ENCODE results near the gene HS6ST2. TPM values are rescaled to one million over a fixed set of nuclear protein-coding genes. Genes with fewer than 3 reads are reported as not detected.

Gene HS6ST2
- total RNA-seq, 1 experiment from 2014 or later: 7.4 TPM

DNA sequence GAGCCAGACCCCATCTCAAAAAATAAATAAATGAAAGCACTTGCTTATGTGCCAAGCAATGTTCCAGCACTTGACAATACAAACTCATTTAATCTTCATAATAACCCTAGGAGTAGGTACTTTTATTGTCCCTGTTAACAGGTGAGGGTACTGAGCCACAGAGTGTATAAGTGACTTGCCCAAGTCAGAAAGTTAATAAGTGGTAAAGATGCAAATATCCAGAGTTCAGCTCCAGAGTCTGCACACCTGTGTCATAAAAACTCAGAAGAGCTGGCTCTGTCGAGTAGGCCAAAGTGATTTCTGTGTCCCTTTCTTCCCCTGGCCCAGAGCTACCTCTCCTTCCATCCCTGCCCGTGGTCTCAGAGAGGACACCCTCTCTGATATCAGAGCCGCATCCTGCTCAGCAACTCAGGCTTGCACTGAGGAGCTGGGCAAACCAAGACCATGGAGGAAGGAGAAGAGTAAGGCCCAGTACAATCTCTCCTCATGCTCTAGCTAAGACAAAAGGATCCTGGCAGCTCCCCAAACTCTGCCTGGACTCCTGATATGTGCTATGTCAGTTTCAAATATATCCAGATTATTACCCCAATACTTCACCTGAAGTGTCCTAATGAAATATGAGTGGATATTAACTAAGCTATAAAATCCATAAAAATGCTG lies 136.3 kb downstream of the HS6ST2 start:
- H3K9ac ChIP-seq (ENCODE audit: low read length): no peak overlapping the region
- H3K27me3 ChIP-seq (ENCODE audit: low read length): no peaks in the 10 kb centered on the region
- H3F3A ChIP-seq (ENCODE audit: low read length, unreplicated experiment): no peaks in the 10 kb centered on the region
- no peak overlapping the region for H3K4me2 ChIP-seq (ENCODE audit: low read length)
- no peaks in the 10 kb centered on the region for H4K20me1 ChIP-seq (ENCODE audit: low read length)
- H3K27ac ChIP-seq (ENCODE audit: low read length): no peak overlapping the region
- intact Hi-C loops (cut with micrococcal nuclease): no loop called here
- H3K4me3 ChIP-seq (ENCODE audit: low read length): no peak overlapping the region
- TF ChIP-seq, protein P1, sequence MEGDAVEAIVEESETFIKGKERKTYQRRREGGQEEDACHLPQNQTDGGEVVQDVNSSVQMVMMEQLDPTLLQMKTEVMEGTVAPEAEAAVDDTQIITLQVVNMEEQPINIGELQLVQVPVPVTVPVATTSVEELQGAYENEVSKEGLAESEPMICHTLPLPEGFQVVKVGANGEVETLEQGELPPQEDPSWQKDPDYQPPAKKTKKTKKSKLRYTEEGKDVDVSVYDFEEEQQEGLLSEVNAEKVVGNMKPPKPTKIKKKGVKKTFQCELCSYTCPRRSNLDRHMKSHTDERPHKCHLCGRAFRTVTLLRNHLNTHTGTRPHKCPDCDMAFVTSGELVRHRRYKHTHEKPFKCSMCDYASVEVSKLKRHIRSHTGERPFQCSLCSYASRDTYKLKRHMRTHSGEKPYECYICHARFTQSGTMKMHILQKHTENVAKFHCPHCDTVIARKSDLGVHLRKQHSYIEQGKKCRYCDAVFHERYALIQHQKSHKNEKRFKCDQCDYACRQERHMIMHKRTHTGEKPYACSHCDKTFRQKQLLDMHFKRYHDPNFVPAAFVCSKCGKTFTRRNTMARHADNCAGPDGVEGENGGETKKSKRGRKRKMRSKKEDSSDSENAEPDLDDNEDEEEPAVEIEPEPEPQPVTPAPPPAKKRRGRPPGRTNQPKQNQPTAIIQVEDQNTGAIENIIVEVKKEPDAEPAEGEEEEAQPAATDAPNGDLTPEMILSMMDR (conservative IDR thresholded peaks at IDR 0.05; ENCODE audit: low read depth, low read length): no peak
- TF ChIP-seq EZH2 (IDR thresholded peaks at IDR 0.05; ENCODE audit: low read length, unreplicated experiment): no peak
- TF ChIP-seq EZH2phosphoT487 (IDR thresholded peaks at IDR 0.05; ENCODE audit: borderline replicate concordance, low read length): no peak
- POLR2A ChIA-PET (ENCODE audit: unreplicated experiment): interaction anchor here (0.6 kb wide), 2 partner anchors 11 to 34 kb away, joined by 3 to 4 read pairs; no protein-coding TSS in a partner anchor
- no peak overlapping the region for H2AFZ ChIP-seq (ENCODE audit: low read length)
- ATAC-seq (no peak), DNase-seq (no peak)
- H3K4me1 ChIP-seq (ENCODE audit: insufficient read depth, low read length): no peaks in the 10 kb centered on the region
- no peaks in the 10 kb centered on the region for H3K36me3 ChIP-seq (ENCODE audit: low read depth, low read length)
- H3K9me2 ChIP-seq (replicated peaks; ENCODE audit: low read length): no peaks in the 10 kb centered on the region
- BruUV-seq (replicated peaks): no TSS peak
- CTCF ChIA-PET: no interaction called here
- no peaks in the 10 kb centered on the region for H3K9me3 ChIP-seq (ENCODE audit: low read length)
- H3K79me2 ChIP-seq (ENCODE audit: low read length): no peaks in the 10 kb centered on the region

DNA sequence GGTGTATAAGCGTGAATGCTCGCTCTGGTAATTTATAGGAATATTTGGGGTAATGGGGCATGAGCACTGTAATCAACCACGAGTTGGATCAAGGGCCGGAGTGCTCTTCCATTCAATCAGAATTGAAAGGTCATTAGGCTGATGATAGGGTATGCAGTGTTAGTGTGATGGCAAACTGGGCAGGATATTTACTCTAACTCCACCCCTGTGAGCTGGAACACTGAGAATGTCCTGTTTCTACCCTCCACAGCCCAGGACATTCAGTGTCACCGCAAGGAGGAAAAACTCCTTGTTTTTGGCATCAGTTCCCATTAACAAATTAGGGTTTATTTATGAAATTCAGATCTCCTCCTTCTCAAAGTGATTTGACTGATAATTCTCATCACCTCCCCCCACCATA lies 137.8 kb downstream of the HS6ST2 start:
- no peaks in the 10 kb centered on the region for H3K9me2 ChIP-seq (replicated peaks; ENCODE audit: low read length)
- no TSS peak for BruUV-seq (replicated peaks)
- H3K36me3 ChIP-seq (ENCODE audit: low read depth, low read length): no peaks in the 10 kb centered on the region
- no peaks in the 10 kb centered on the region for H3K4me1 ChIP-seq (ENCODE audit: insufficient read depth, low read length)
- intact Hi-C loops (cut with micrococcal nuclease): no loop called here
- no peaks in the 10 kb centered on the region for H3K79me2 ChIP-seq (ENCODE audit: low read length)
- no peaks in the 10 kb centered on the region for H3F3A ChIP-seq (ENCODE audit: low read length, unreplicated experiment)
- ChIA-PET POLR2A (ENCODE audit: unreplicated experiment) (no interaction called here), CTCF (no interaction called here)
- H4K20me1 ChIP-seq (ENCODE audit: low read length): no peaks in the 10 kb centered on the region
- no peaks in the 10 kb centered on the region for H3K9me3 ChIP-seq (ENCODE audit: low read length)
- ATAC-seq (no peak), DNase-seq (no peak)
- TF ChIP-seq EZH2 (IDR thresholded peaks at IDR 0.05; ENCODE audit: low read length, unreplicated experiment) (no peak), EZH2phosphoT487 (IDR thresholded peaks at IDR 0.05; ENCODE audit: borderline replicate concordance, low read length) (no peak)
- TF ChIP-seq, protein P1 (conservative IDR thresholded peaks at IDR 0.05; ENCODE audit: low read depth, low read length): no peak
- no peak overlapping the region for H3K9ac ChIP-seq (ENCODE audit: low read length)
- no peak overlapping the region for H2AFZ ChIP-seq (ENCODE audit: low read length)
- no peak overlapping the region for H3K4me2 ChIP-seq (ENCODE audit: low read length)
- no peak overlapping the region for H3K4me3 ChIP-seq (ENCODE audit: low read length)
- H3K27ac ChIP-seq (ENCODE audit: low read length): no peak overlapping the region
- no peaks in the 10 kb centered on the region for H3K27me3 ChIP-seq (ENCODE audit: low read length)

DNA sequence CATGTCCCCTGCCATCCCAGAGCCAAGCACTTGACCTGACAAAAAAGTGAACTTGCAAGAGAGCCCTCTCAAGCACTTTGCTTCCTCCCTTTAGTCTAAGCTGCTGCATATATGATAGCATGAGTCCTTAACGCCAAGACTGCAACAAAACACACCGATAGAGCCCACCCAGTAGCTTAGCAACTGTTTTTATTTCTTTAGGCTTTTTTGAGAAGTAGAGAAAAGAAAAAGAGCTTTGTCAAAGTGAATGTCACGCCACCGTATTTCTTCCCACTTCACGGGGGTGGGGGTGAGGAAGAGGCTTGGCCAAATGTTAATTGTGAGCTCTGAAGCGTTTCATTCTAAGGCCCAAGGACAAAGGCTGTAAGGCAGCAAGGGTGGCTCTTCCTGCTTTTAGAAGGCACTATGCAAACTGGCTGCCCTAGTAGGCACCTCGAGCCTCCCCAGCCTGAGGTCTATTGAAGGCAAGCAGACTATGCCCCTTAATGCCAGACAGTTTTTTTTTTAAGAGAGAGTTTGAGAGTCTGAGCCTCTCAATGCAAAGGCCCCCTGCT lies 138.6 kb downstream of the HS6ST2 start:
- Histone ChIP-seq H3K4me3 (ENCODE audit: low read length) (no peak overlapping the region), H3K79me2 (ENCODE audit: low read length) (no peaks in the 10 kb centered on the region), H4K20me1 (ENCODE audit: low read length) (no peaks in the 10 kb centered on the region), H3K9ac (ENCODE audit: low read length) (no peak overlapping the region), H3K4me1 (ENCODE audit: insufficient read depth, low read length) (no peaks in the 10 kb centered on the region), H3K27me3 (ENCODE audit: low read length) (no peaks in the 10 kb centered on the region), H3K9me2 (replicated peaks; ENCODE audit: low read length) (no peaks in the 10 kb centered on the region), H2AFZ (ENCODE audit: low read length) (no peak overlapping the region), H3F3A (ENCODE audit: low read length, unreplicated experiment) (no peaks in the 10 kb centered on the region), H3K36me3 (ENCODE audit: low read depth, low read length) (no peaks in the 10 kb centered on the region), H3K27ac (ENCODE audit: low read length) (no peak overlapping the region), H3K9me3 (ENCODE audit: low read length) (no peaks in the 10 kb centered on the region), H3K4me2 (ENCODE audit: low read length) (no peak overlapping the region)
- TF ChIP-seq EZH2 (IDR thresholded peaks at IDR 0.05; ENCODE audit: low read length, unreplicated experiment): no peak
- TF ChIP-seq EZH2phosphoT487 (IDR thresholded peaks at IDR 0.05; ENCODE audit: borderline replicate concordance, low read length): no peak
- TF ChIP-seq, protein P1 (conservative IDR thresholded peaks at IDR 0.05; ENCODE audit: low read depth, low read length): no peak
- ATAC-seq (no peak), DNase-seq (no peak)
- intact Hi-C loops (cut with micrococcal nuclease): no loop called here
- CTCF ChIA-PET: no interaction called here
- POLR2A ChIA-PET (ENCODE audit: unreplicated experiment): no interaction called here
- BruUV-seq (replicated peaks): no TSS peak
